8988T (cell line): ENCODE results near the gene TARS3.
"Not testable (repeated sequence)": the region's sequence is repeated elsewhere in the genome, so short reads cannot be mapped to it uniquely, and the experiment has no call there.

ENCODE experiments used
- DNase-seq: peaks from one replicate; pipeline ENCODE4 v3.0.0; 2011

TARS3 gene

DNA sequence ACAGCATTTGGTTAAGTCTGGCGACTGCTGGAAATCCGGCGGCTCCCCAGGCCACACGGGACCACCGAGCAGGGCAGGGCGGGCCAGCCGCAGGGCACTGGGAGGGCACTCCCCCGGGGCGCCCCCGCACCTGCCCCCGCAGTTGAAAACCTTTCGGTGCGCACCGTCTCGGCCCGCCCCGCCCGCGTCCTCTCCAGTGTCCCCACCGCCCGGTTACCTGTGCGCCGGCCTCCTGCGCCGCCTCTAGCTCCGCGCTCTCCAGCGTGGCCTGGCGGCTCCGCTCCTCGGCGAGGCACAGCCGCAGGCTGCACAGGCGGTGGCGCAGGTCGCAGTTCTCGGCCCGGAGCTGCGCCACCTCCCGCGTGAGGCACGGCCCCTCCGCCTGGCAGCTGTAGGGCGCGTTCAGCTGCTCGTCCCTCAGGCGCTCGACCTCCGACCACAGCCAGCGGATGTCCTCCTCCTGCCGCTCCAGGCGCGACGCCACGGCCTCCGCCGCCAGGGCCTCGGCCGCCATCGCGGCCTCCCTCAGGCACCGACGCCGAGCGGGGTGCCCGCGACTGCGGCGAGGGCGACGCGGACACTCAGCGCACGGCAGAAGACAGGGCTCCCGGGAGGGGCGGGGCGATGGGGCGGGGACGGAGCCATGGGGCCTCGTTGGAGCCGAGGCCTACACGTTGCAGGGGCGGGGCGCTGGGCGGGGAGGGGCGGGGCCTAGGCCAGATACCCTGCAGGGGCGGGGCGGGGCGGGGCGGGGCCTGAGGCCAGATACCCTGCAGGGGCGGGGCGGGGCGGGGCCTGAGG, at the start of gene TARS3:
TSS of gene TARS3 (minus strand) at position 600 of the 801 bp plus-strand sequence. CDS start at position 514, 86 bp downstream.
- DNase-seq, result peak; percentile 51

DNA sequence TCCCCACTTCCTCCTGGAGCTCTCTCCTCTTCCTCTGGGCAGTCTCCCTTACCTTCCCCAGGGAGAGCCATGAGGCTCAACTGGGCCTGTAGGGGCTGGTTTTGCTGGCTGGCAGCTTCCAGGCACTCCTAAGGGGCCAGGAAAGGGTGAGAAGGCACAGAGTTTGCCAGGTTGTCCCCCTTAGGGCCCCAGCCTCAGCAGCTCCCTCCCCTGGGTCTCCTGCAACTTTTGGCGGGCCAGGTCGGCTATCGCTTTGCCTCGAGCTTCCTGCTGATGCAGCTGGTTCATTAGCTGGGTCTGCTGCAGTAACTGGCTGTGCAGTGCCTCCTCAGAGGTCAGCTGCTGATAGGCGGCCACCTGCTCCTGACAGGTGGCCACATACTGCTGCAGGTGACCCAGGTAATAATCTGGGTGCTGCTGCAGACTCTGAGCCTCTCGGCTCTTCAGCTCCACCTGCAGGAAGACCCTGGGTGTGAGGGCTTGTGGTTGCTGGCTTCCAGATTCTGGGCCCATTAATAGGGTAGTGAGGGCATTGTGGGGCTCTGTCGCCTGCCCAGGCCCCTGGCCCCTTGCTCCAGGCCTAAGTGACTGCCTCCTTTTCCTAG, 49.3 kb upstream of the TARS3 start:
- no peak for DNase-seq

DNA sequence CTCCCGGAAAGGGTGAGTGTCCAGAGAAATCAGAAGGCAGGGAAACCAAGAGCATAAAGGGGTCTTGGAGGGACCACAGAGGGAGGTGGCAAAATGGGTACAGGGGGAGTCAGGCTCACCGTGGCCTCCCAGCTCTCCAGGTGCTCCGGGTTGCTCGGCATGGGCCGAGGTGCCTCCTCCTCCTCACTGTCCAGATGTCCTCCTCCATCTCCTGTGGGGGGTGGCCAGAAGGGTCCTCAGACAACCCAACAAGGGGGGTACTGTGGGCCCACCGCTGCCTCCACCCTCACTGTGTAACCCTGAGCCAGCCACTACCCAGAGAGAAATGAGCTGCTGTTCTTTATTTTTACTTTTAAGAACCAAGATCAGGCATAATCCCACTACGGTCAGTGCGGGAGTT, 48.6 kb upstream of the TARS3 start:
- DNase-seq, result no peak

- not testable (repeated sequence) for DNase-seq
Measured at GRCh38 chr15:101767083-101767640, 42.9 kb upstream of the TARS3 start.

GRCh38 chr15:101765772-101766456, 41.6 kb upstream of the TARS3 start:
- no peak for DNase-seq

DNA sequence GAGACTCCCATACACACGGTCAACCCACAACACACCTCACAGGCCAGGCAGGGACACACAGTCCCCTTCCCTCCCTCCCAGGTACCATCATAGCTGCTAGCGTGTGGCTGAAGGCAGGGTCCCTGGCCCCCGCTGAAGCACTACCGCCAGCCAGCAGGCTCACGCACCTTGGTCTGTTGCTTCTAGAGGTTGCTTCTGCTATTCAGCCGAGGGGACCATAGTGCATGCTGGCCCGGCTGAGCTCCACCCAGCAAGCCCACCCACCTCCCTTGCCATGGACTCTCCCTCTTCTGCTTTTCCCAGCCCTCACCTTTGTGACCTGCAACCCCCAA, 41.0 kb upstream of the TARS3 start:
- DNase-seq, result not testable (repeated sequence)

DNA sequence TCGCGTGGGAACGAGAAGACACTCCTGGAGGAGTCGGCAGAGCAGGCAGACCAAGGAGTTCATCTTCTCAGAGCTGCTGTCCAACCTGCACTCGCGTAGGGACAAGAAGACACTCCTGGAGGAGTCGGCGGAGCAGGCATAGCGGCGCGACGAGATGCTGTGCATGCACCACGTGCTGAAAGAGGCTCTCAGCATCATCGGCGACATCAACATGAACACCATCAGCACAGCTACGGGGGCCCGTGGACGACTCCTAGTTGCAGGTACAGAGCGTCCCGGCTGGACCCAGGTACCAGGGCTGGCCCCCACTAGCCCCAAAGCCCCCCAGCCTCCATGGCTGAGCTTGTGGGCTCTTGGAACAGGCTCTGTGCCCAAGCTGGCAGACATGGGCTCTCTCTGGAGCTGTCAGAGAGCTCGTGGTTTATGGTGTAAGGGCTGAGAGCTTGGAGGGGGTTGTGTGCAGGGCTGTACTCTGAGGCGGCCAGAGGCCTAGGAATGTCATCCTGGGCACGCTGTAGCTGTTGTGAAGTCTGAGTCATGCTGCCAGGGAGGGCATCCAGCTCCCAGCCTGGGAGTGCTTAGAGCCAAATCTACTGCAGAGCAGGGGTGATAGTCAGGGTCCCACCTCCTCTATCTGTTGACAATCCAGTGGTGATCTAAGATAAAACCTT, 40.5 kb upstream of the TARS3 start:
- DNase-seq, result not testable (repeated sequence)

DNA sequence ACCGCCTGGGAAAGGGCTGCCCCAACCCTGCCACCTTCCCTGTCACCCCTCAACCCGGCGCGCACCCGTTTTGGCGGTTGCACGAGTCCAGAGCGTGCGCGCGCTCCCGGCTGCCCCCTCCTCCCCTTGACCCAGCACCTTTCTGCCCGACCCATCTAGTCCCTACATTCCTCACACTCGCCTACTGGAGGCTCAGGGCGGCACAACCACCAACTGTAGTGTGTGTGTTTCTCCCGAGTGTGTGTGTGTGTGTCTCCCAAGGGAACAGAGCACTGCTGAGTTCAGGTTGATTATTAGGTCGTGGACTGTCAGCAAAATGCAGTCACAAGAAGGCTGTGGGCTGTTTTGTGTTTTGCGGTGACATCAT, 22.4 kb upstream of the TARS3 start:
- DNase-seq, result not testable (repeated sequence)

- not testable (repeated sequence) for DNase-seq
Measured at GRCh38 chr15:101734837-101735236, 10.6 kb upstream of the TARS3 start.

- DNase-seq, result no peak
Measured at GRCh38 chr15:101733545-101733944, 9.3 kb upstream of the TARS3 start.

DNA sequence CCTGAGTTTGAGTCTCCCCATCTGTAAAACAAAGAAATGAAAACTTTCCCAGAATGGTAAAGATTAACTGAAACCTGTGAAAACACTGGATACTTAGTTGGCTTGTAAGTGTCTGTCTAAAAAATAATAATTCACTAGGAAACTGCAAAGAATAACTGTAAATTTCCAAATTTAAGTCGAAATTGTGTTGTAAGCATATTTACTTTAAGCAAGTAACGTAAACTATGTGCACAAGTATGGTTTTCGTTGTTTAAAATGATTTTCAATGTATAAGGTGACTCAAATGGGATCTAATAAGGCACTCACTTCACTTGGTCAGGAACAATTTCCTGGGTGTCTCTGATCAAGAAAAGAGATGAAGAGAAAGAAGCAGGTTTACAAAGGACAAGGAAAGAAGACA, 8.5 kb upstream of the TARS3 start:
- DNase-seq, result no peak

DNA sequence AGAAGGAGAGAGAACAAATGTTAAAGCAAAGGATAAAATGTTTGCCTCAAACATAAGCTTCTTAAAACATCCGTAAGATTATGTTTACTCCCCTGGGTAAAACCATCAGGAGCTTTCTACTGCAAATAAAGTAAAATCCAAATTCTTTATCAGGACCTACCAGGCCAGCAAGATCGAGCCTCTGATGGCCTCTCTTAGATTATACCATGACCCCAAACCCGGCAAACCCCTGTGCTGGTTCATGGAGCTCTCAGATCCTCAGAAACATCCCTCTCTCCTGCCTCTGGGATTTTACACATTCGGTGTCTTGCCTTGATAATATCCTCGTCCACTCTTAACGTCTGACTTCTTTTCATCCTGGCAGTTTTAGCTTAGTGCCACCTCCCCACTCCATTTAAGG, 7.5 kb upstream of the TARS3 start:
- no peak for DNase-seq

DNA sequence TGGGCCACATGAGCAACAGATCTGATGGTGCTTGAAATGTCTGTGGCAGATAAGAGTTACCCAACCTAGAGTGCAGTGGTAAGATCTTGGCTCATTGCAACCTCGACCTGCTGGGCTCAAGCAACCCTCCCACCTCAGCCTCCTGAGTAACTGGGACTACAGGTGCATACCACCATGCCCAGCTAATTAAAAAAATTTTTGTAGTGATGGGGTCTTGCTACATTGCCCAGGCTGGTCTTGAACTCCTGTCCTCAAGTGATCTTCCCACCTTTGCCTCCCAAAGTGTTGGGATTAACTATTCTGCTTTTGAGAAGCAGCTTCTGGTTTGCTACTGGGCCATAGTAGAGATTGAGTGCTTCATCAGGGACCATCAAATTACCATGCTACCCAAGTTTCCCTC, 2.9 kb upstream of the TARS3 start:
- DNase-seq, result no peak

DNA sequence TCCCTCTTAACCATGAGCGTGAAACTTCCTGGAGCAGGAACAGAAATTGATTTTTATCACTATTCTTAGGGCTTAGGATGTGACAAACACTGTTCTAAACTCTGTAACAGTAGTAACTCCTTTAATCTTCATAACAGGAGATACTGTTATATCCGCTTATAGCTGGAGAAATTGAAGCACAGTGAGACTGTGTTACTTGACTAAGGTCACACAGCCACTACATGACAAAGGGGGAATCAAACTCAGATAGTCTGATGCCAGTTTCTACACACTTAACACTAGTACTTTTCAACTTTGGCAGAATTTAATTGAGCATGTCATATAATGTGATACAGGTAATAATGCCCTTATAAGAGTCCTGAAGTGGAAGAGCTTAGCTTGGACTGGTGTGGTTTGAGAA, 800 bp upstream of the TARS3 start:
- no peak for DNase-seq

- no peak for DNase-seq
Measured at GRCh38 chr15:101724675-101725005, 367 bp upstream of the TARS3 start.

GRCh38 chr15:101723171-101723873, 951 bp downstream of the TARS3 start:
- no peak for DNase-seq

DNA sequence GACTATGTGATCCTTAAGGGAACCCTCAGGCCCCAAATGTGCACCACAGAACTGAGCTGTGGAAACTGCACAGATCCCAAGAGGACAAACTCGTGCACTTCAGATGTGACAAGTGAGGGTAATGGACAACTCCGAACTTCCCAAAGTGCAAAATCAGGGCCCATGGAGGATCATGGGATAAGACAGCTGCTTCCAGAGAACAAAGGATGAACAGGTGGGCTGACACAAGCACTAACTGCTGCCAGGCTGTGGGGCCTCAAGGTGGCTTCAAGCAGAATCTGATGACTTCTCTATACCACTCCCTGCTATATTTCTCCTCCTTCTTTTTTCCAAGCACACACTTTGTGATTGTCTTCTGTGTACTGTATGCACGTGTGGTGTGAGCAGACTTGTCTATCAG, 5.4 kb downstream of the TARS3 start:
- no peak for DNase-seq

DNA sequence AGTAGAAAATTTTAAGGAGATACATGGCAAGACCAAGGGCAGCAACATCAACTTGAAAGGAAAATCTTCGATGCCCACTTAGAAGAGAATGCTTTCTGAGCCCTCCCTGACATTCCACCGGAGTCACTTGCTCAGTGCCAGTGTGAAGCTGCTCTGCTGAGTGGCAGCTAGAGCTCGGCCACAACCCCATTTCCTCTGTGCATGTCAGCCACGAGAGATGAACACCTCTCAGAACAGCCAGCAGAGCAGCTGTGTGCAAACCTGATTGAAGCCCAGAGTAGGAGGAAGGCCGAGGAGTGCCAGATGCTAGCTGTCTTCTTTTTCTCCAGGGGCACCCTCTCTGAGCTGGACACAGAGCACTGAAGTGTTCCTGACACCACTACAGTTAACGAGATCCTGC, 12.2 kb downstream of the TARS3 start:
- no peak for DNase-seq

DNA sequence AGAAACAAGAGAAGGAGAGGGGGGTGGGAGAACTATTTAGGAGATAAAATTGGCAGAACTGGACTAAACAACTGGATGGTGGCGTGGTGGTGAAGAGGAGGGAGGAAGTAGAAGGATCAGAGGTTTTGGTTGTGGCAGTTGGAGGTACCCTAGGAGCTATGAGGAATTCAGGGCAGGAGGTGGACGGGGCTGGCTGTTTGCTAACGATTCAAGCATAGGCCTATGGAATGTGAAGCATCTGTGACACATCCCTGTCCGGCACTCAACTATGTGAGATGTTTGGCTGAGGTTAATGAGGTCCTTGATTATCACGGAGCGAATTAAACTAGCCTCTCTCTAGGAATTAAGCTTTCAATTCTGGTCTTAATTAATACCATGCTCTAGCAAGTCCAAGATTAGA, 13.5 kb downstream of the TARS3 start:
- DNase-seq, result no peak

- no peak for DNase-seq
Measured at GRCh38 chr15:101709466-101709865, 14.8 kb downstream of the TARS3 start.

DNA sequence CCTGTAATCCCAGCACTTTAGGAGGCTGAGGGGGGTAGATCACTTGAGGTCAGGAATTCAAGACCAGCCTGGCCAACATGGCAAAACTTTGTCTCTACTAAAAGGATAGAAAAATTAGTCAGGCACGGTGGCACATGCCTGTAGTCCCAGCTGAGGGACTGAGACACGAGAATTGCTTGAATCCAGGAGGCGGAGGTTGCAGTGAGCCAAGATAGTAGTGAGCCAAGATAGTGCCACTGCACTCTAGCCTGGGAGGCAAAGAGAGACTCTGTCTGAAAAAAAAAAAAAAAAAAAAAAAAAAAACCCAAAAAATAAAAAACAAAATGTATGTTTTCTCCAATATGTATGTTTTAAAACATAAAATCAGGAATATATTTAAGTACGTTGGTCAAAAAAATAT, 16.3 kb downstream of the TARS3 start:
- DNase-seq, result no peak

GRCh38 chr15:101702077-101702476, 22.2 kb downstream of the TARS3 start:
- DNase-seq, result no peak

- DNase-seq, result no peak
Measured at GRCh38 chr15:101698314-101698713, 26.0 kb downstream of the TARS3 start.
